Cardiac fibroblast (primary cell): ENCODE data around the gene ATP6V1E1.
A peak's percentile ranks its signal among the peaks of the same experiment; 100 is the strongest.
"Not testable (repeated sequence)": the region's sequence is repeated elsewhere in the genome, so short reads cannot be mapped to it uniquely, and the experiment has no call there.

Source experiments
- DNase-seq, 2 donors: peaks; one replicate each; pipeline versions ENCODE4 v3.0.0 to v3.0.0-alpha.2; 2010; ENCODE audit warnings: low read depth in 2 of 2
- H3K4me3 ChIP-seq, 2 donors: replicated peaks in 1 of 2; 1 replicate in 1 of 2; 2 replicates in 1 of 2; pipeline ENCODE4 v1.5.1; 2011; ENCODE audit warnings: low read depth in 2 of 2, low read length in 2 of 2, mild to moderate bottlenecking in 2 of 2, moderate library complexity in 1 of 2
- CTCF ChIP-seq: IDR thresholded peaks from one replicate; pipeline ENCODE4 v1.5.1; 2011; ENCODE audit warnings: low read depth, mild to moderate bottlenecking, low read length, inconsistent platforms

The ATP6V1E1 gene

GRCh38 chr22:17576470-17576869, 52.1 kb downstream of the ATP6V1E1 start:
- H3K4me3 ChIP-seq: no peak overlapping the region
- no peak for TF ChIP-seq CTCF
- peak; percentile 89 to 90 for DNase-seq

GRCh38 chr22:17575681-17576080, 52.9 kb downstream of the ATP6V1E1 start:
- no peak overlapping the region for H3K4me3 ChIP-seq
- TF ChIP-seq CTCF: no peak
- no peak for DNase-seq

GRCh38 chr22:17575151-17575550, 53.4 kb downstream of the ATP6V1E1 start:
- H3K4me3 ChIP-seq: no peak overlapping the region
- no peak for DNase-seq
- TF ChIP-seq CTCF: no peak

- H3K4me3 ChIP-seq: peak overlapping the region; percentile 29 to 46
- DNase-seq: peak; percentile 95 to 97
- no peak for TF ChIP-seq CTCF
These were observed 57.5 kb downstream of the ATP6V1E1 start for GRCh38 chr22:17570851-17571631.

- TF ChIP-seq CTCF: no peak
- H3K4me3 ChIP-seq: no peak overlapping the region
- DNase-seq: peak; percentile 48 to 72
These were observed 58.5 kb downstream of the ATP6V1E1 start for GRCh38 chr22:17569971-17570511.

- no peak overlapping the region for H3K4me3 ChIP-seq
- no peak for TF ChIP-seq CTCF
These were observed 61.8 kb downstream of the ATP6V1E1 start for GRCh38 chr22:17566776-17567175.

GRCh38 chr22:17566016-17566687, 62.4 kb downstream of the ATP6V1E1 start:
- DNase-seq, H3K4me3 ChIP-seq: not testable (repeated sequence)

More at GRCh38 chr22:17566776-17567175, 61.8 kb downstream of the ATP6V1E1 start:
- DNase-seq: no peak
